ENCODE data around the gene FAM222A.

DNA sequence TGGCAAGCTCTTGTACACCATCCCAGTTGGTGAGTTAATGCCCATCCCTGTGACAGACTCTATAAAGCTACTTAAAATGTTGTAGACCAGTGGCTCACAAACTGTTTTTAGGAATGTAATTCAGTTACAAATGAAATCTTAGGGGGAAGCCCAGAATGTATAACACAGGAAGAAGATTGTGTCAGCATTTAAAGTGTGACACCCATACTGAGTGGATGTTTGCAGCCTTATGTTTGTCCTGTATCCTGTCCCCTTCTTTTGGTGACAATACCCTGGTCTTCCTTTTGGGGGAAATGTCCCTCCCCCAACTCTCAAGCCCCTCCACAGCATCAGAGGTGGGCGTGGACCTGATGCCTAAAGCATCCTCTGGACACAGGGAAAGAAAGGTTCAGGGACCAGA is 47.6 kb upstream of the FAM222A start:
- TF ChIP-seq EZH2 (IDR thresholded peaks at IDR 0.05; ENCODE audit: insufficient read depth, poor library complexity, severe bottlenecking) (no peak), EZH2phosphoT487 (IDR thresholded peaks at IDR 0.05; ENCODE audit: insufficient read depth, low read depth) (no peak)

Measured in GM23248 (cell line).